ENCODE results near the gene BCORL1. TPM values are rescaled to one million over a fixed set of nuclear protein-coding genes. Genes with fewer than 3 reads are reported as not detected.

BCORL1 gene
- polyA plus RNA-seq, 1 of the 3 experiments (the other 2 are of a cell fraction): 4.2 TPM

DNA sequence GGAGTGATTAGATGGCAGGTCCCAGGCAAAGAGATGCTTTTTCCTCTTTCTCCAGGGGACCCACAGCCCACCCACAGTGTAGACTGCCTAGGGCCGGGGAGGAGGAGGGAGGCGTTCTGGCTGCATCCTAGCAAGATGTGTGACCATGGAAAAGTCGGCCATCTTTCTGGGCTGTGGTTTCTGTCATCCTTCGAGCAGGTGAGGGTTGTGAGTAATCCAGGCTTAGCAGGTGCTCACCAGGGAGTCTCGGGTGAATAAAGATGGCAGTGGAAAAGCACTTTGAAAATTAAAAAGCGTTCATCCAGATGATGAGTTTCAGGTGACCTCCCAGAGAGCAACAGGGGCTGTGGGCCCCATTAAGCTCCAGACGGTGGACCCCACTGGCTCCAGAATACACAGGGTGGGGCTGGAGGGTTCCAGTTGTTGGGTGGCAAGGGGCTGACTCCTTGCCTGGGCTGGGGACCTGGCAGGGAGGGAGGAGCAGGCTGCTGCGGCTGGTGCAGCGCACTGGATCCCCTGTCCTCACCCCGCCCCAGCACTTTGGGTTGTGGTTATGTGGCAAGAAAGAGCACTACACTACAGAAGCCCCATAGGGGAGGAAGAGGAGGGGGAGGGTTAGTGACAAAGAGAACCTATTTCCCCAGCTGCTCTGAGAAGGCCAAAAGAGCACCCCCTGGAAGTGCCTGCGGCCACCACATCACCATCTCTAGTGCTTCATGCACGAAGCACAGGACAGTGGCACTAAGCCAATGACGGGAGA is 104.2 kb downstream of the BCORL1 start:
- Histone ChIP-seq H3K9ac (no peak overlapping the region), H3F3A (replicated peaks; ENCODE audit: insufficient read depth) (no peaks in the 10 kb centered on the region), H3K9me2 (no peaks in the 10 kb centered on the region), H3K4me1 (ENCODE audit: control insufficient read depth in 1 of 2, insufficient read depth in 2 of 2, low read depth in 1 of 2, low read length in 1 of 2) (peaks cover 0 to 9% of the 10 kb centered on the region in 2 experiments; a peak in 1 of 4 replicates), H3K79me2 (ENCODE audit: insufficient read depth) (no peaks in the 10 kb centered on the region), H3K27me3 (ENCODE audit: insufficient read depth) (peaks cover 29% of the 10 kb centered on the region; the same call in 1 of the 2 replicates), H3K4me3 (ENCODE audit: low read depth in 2 of 2, low read length in 1 of 2) (no peak overlapping the region), H2AFZ (ENCODE audit: low read depth) (no peak overlapping the region), H3K9me3 (no peaks in the 10 kb centered on the region), H3K4me2 (no peak overlapping the region), H4K20me1 (ENCODE audit: insufficient read depth) (0 out of 2 replicates have a peak, but pooled peaks cover 4% of the 10 kb centered on the region), H3K36me3 (replicated peaks in 1 of 2; ENCODE audit: control insufficient read depth in 1 of 2, insufficient read depth in 2 of 2, low read length in 1 of 2) (no peaks in the 10 kb centered on the region), H3K27ac (ENCODE audit: low read depth in 2 of 2, low read length in 1 of 2) (no peak overlapping the region)
- TF ChIP-seq RAD21 (IDR thresholded peaks at IDR 0.05; ENCODE audit: low read length) (no peak), FOSL2 (IDR thresholded peaks at IDR 0.05; ENCODE audit: borderline replicate concordance, low read depth) (no peak), MEF2A (IDR thresholded peaks at IDR 0.05; ENCODE audit: borderline replicate concordance, low read depth) (no peak), GATA2 (CRISPR knock-in tag; IDR thresholded peaks at IDR 0.05) (no peak), JUND (IDR thresholded peaks at IDR 0.05) (no peak), FOXM1 (IDR thresholded peaks at IDR 0.05; ENCODE audit: low read depth) (no peak), TEAD4 (IDR thresholded peaks at IDR 0.05; ENCODE audit: borderline replicate concordance, insufficient read depth) (no peak)
- TF ChIP-seq, protein P1, sequence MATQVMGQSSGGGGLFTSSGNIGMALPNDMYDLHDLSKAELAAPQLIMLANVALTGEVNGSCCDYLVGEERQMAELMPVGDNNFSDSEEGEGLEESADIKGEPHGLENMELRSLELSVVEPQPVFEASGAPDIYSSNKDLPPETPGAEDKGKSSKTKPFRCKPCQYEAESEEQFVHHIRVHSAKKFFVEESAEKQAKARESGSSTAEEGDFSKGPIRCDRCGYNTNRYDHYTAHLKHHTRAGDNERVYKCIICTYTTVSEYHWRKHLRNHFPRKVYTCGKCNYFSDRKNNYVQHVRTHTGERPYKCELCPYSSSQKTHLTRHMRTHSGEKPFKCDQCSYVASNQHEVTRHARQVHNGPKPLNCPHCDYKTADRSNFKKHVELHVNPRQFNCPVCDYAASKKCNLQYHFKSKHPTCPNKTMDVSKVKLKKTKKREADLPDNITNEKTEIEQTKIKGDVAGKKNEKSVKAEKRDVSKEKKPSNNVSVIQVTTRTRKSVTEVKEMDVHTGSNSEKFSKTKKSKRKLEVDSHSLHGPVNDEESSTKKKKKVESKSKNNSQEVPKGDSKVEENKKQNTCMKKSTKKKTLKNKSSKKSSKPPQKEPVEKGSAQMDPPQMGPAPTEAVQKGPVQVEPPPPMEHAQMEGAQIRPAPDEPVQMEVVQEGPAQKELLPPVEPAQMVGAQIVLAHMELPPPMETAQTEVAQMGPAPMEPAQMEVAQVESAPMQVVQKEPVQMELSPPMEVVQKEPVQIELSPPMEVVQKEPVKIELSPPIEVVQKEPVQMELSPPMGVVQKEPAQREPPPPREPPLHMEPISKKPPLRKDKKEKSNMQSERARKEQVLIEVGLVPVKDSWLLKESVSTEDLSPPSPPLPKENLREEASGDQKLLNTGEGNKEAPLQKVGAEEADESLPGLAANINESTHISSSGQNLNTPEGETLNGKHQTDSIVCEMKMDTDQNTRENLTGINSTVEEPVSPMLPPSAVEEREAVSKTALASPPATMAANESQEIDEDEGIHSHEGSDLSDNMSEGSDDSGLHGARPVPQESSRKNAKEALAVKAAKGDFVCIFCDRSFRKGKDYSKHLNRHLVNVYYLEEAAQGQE (IDR thresholded peaks at IDR 0.05; ENCODE audit: low read depth, low read length): no peak
- DNase-seq: no peak
- ChIA-PET POLR2A (no interaction called here), CTCF (interaction anchor here (0.8 to 1.4 kb wide), 2 partner anchors 11 to 106 kb away, joined by 3 read pairs; no protein-coding TSS in a partner anchor)
- WGBS (ENCODE audit: low lambda C conversion rate): 43% methylated on average over 9 of the region's 13 CpGs

DNA sequence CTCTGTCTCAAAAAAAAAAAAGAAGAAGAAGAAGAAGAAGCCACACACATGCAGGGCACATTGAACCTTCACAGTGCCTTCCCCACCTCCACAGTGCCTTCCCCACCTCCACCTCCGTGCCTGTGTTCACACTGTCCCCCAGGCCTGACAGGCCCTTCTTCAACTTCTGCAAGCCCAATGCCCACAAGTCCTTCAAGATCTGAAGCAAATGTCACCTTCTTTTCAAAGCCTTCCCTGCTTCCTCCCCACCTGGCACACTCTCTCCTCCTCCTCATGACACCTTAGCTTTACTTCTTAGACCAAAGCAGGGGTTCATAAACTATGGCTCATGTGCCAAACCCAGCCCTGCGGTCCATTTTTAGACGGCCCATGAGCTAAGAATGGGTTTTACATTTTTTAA is 107.9 kb downstream of the BCORL1 start:
- no peaks in the 10 kb centered on the region for H3F3A ChIP-seq (replicated peaks; ENCODE audit: insufficient read depth)
- no peaks in the 10 kb centered on the region for H3K36me3 ChIP-seq (replicated peaks in 1 of 2; ENCODE audit: control insufficient read depth in 1 of 2, insufficient read depth in 2 of 2, low read length in 1 of 2)
- no peaks in the 10 kb centered on the region for H3K79me2 ChIP-seq (ENCODE audit: insufficient read depth)
- CTCF ChIA-PET: no interaction called here
- H3K9me3 ChIP-seq: no peaks in the 10 kb centered on the region
- no peaks in the 10 kb centered on the region; a peak in 1 of 4 replicates for H3K4me1 ChIP-seq (ENCODE audit: control insufficient read depth in 1 of 2, insufficient read depth in 2 of 2, low read depth in 1 of 2, low read length in 1 of 2)
- POLR2A ChIA-PET: no interaction called here
- H3K27me3 ChIP-seq (ENCODE audit: insufficient read depth): peaks cover 19% of the 10 kb centered on the region; the same call in 1 of the 2 replicates
- no peak overlapping the region for H2AFZ ChIP-seq (ENCODE audit: low read depth)
- TF ChIP-seq CHD2 (IDR thresholded peaks at IDR 0.05; ENCODE audit: low read length, partially characterized antibody): no peak
- no peak for TF ChIP-seq JUND (IDR thresholded peaks at IDR 0.05)
- no peak for TF ChIP-seq EP300 (IDR thresholded peaks at IDR 0.05; ENCODE audit: borderline replicate concordance in 1 of 2, low read depth in 1 of 2, low read length in 1 of 2)
- no peak for TF ChIP-seq EZH2phosphoT487 (IDR thresholded peaks at IDR 0.05; ENCODE audit: borderline replicate concordance, low read depth)
- H3K27ac ChIP-seq (ENCODE audit: low read depth in 2 of 2, low read length in 1 of 2): no peak overlapping the region
- WGBS (ENCODE audit: low lambda C conversion rate): 43% methylated on average over 3 of the region's 3 CpGs
- H3K9me2 ChIP-seq: no peaks in the 10 kb centered on the region
- 0 out of 2 replicates have a peak, but pooled peaks cover 4% of the 10 kb centered on the region for H4K20me1 ChIP-seq (ENCODE audit: insufficient read depth)
- H3K4me2 ChIP-seq: no peak overlapping the region
- no peak overlapping the region for H3K9ac ChIP-seq
- no peak for DNase-seq
- H3K4me3 ChIP-seq (ENCODE audit: low read depth in 2 of 2, low read length in 1 of 2): no peak overlapping the region

Data from SK-N-SH (cell line).